Measurements from ENCODE around the gene TMCC1.

- TF ChIP-seq CTCF (IDR thresholded peaks at IDR 0.05): no peak
- no peak for TF ChIP-seq POLR2A (IDR thresholded peaks at IDR 0.05)
- TF ChIP-seq POLR2AphosphoS5 (IDR thresholded peaks at IDR 0.05): no peak
- no peak for TF ChIP-seq EP300 (IDR thresholded peaks at IDR 0.05)
Observed at GRCh38 chr3:129758785-129759320, 134.7 kb downstream of the TMCC1 start.
